CD8-positive, alpha-beta memory T cell (primary cell): ENCODE results near the gene RUNX3. TPM values are rescaled to one million over a fixed set of nuclear protein-coding genes. Genes with fewer than 3 reads are reported as not detected.
A peak's percentile ranks its signal among the peaks of the same experiment; 100 is the strongest.

Source experiments
- CTCF ChIA-PET: fragments of 350-600 bp; sonication (Branson Sonifier 250); formaldehyde crosslinking; loops from one replicate; lab custom pipeline; 2021; ENCODE audit warnings: antibody characterized with exemption; lab: Charles Lee
- POLR2A ChIA-PET: fragments of 350-600 bp; sonication (Branson Sonifier 250); formaldehyde crosslinking; loops from one replicate; lab custom pipeline; 2021; ENCODE audit warnings: antibody characterized with exemption; lab: Charles Lee
- DNase-seq, 5 donors: peaks; one replicate each; pipeline versions ENCODE4 v3.0.0 to v3.0.0-alpha.2; 2020 to 2022; ENCODE audit warnings: mixed read lengths in 1 of 5
- H3K27ac ChIP-seq: one replicate; pipeline ENCODE4 v1.7.0; 2013; ENCODE audit warnings: low read depth, mild to moderate bottlenecking, low read length, moderate library complexity
- H3K27me3 ChIP-seq: 2 replicates; pipeline ENCODE4 v1.7.0; 2013; ENCODE audit warnings: low read length, mild to moderate bottlenecking; ENCODE audit not compliant: insufficient read depth, poor library complexity, severe bottlenecking
- H3K36me3 ChIP-seq: 2 replicates; pipeline ENCODE4 v1.7.0; 2013; ENCODE audit warnings: mild to moderate bottlenecking, low read length, moderate library complexity; ENCODE audit not compliant: insufficient read depth
- H3K4me1 ChIP-seq: 2 replicates; pipeline ENCODE4 v1.7.0; 2013; ENCODE audit warnings: mild to moderate bottlenecking, low read length, moderate library complexity; ENCODE audit not compliant: insufficient read depth
- H3K4me3 ChIP-seq: 2 replicates; pipeline ENCODE4 v1.7.0; 2013; ENCODE audit warnings: mild to moderate bottlenecking, low read length
- H3K9me3 ChIP-seq: 2 replicates; pipeline ENCODE4 v1.7.0; 2013; ENCODE audit warnings: mild to moderate bottlenecking, low read length
- H3K27ac Mint-ChIP-seq, 8 donors: one replicate each; pipeline ENCODE4 v1.8.0; 2020 to 2021; ENCODE audit warnings: mixed read lengths in 8 of 8, mild to moderate bottlenecking in 6 of 8, inconsistent platforms in 3 of 8, moderate library complexity in 3 of 8
- H3K27me3 Mint-ChIP-seq, 2 donors: one replicate each; pipeline ENCODE4 v1.8.0; 2020 to 2021; ENCODE audit warnings: mixed read lengths in 2 of 2, mild to moderate bottlenecking in 1 of 2, moderate library complexity in 1 of 2
- H3K36me3 Mint-ChIP-seq, 3 donors: one replicate each; pipeline ENCODE4 v1.8.0; 2020 to 2021; ENCODE audit warnings: mixed read lengths in 3 of 3, inconsistent platforms in 1 of 3, mild to moderate bottlenecking in 1 of 3
- H3K4me1 Mint-ChIP-seq, 3 donors: one replicate each; pipeline ENCODE4 v1.8.0; 2020 to 2021; ENCODE audit warnings: mixed read lengths in 3 of 3, inconsistent platforms in 1 of 3, mild to moderate bottlenecking in 1 of 3
- H3K4me3 Mint-ChIP-seq, 7 donors: one replicate each; pipeline ENCODE4 v1.8.0; 2020 to 2021; ENCODE audit warnings: mixed read lengths in 7 of 7, mild to moderate bottlenecking in 6 of 7, moderate library complexity in 4 of 7, inconsistent platforms in 2 of 7
- H3K9me3 Mint-ChIP-seq, 5 donors: one replicate each; pipeline ENCODE4 v1.8.0; 2020 to 2022; ENCODE audit warnings: mixed read lengths in 5 of 5, mild to moderate bottlenecking in 3 of 5, moderate library complexity in 2 of 5, inconsistent platforms in 1 of 5
- polyA plus RNA-seq: library from polyadenylated mRNA; unstranded; fragments of 300-500 nt; fragmentation: Illumina TruSeq; gene quantifications from one replicate; pipeline ENCODE4 v1.2.3, GENCODE V29; 2021
- total RNA-seq, 2 experiments: library from RNA; stranded (reverse); gene quantifications; one replicate each; pipeline ENCODE4 v1.2.3, GENCODE V29; 2021

RUNX3 gene
- total and polyA plus RNA-seq, 3 experiments from 2014 or later = 107 to 241 (median 218) TPM

GRCh38 chr1:24902471-24902891 is 27.6 kb downstream of the RUNX3 start:
- no peak overlapping the region for H3K4me3 ChIP-seq
- H3K9me3 ChIP-seq = no peaks in the 10 kb centered on the region
- peak in 1 of 5 donors; percentile 1 for DNase-seq
- H3K27ac Mint-ChIP-seq = peak overlapping the region in 6 of 8 donors; percentile 34 to 89 (median 69)
- no peaks in the 10 kb centered on the region for H3K27me3 ChIP-seq
- POLR2A ChIA-PET = no interaction called here
- H3K27ac ChIP-seq = no peak overlapping the region
- peaks cover 1 to 78% (median 6%) of the 10 kb centered on the region in 3 donors for H3K36me3 Mint-ChIP-seq
- CTCF ChIA-PET = interaction anchor here (1.3 to 2.3 kb wide), 2 partner anchors 30 to 135 kb away, joined by 3 to 6 read pairs; no protein-coding TSS in a partner anchor
- H3K36me3 ChIP-seq = peaks cover 41% of the 10 kb centered on the region
- peaks cover 57% of the 10 kb centered on the region for H3K4me1 ChIP-seq
- H3K27me3 Mint-ChIP-seq = peaks cover 0 to 2% of the 10 kb centered on the region in 2 donors
- no peaks in the 10 kb centered on the region for H3K9me3 Mint-ChIP-seq
- peak overlapping the region in 2 of 7 donors; percentile 5 to 52 for H3K4me3 Mint-ChIP-seq
- peaks cover 46 to 91% (median 54%) of the 10 kb centered on the region in 3 donors for H3K4me1 Mint-ChIP-seq

- H3K27ac ChIP-seq = no peak overlapping the region
- Mint-ChIP-seq H3K4me3 (peak overlapping the region in 1 of 7 donors; percentile 25), H3K36me3 (peaks cover 0 to 73% (median 4%) of the 10 kb centered on the region in 3 donors), H3K9me3 (no peaks in the 10 kb centered on the region), H3K27ac (peak overlapping the region in 7 of 8 donors; percentile 21 to 95 (median 74)), H3K4me1 (peaks cover 43 to 85% (median 51%) of the 10 kb centered on the region in 3 donors), H3K27me3 (peaks cover 0 to 2% of the 10 kb centered on the region in 2 donors)
- peaks cover 36% of the 10 kb centered on the region for H3K36me3 ChIP-seq
- DNase-seq = peak in 2 of 5 donors; percentile 1 to 49
- no peaks in the 10 kb centered on the region for H3K27me3 ChIP-seq
- CTCF ChIA-PET = interaction anchor here (1.3 kb wide), 1 partner anchor 135 kb away, joined by 3 read pairs; no protein-coding TSS in a partner anchor
- no peaks in the 10 kb centered on the region for H3K9me3 ChIP-seq
- peaks cover 51% of the 10 kb centered on the region for H3K4me1 ChIP-seq
- POLR2A ChIA-PET = interaction anchor here (4.2 kb wide), 1 partner anchor 9 kb away, joined by 36 read pairs; no protein-coding TSS in a partner anchor
- no peak overlapping the region for H3K4me3 ChIP-seq
Measured at GRCh38 chr1:24901791-24902470, 28.1 kb downstream of the RUNX3 start.

- DNase-seq = peak in 1 of 5 donors; percentile 48
- Mint-ChIP-seq H3K36me3 (peaks cover 0 to 65% (median 4%) of the 10 kb centered on the region in 3 donors), H3K27ac (peak overlapping the region; percentile 21 to 95 (median 73)), H3K27me3 (peaks cover 0 to 3% of the 10 kb centered on the region in 2 donors), H3K4me1 (peaks cover 44 to 82% (median 52%) of the 10 kb centered on the region in 3 donors), H3K9me3 (no peaks in the 10 kb centered on the region), H3K4me3 (peak overlapping the region in 2 of 7 donors; percentile 25 to 81)
- no peaks in the 10 kb centered on the region for H3K9me3 ChIP-seq
- H3K36me3 ChIP-seq = peaks cover 28% of the 10 kb centered on the region
- ChIA-PET POLR2A (interaction anchor here (0.6 to 4.2 kb wide), 7 partner anchors 10 to 133 kb away, joined by 3 to 36 read pairs (median 3); partner anchors contain the start of gene RUNX3), CTCF (interaction anchor here (0.7 to 2.0 kb wide), 2 partner anchors 47 to 53 kb away, joined by 4 to 8 read pairs; no protein-coding TSS in a partner anchor)
- H3K4me3 ChIP-seq = no peak overlapping the region
- H3K27ac ChIP-seq = no peak overlapping the region
- peaks cover 44% of the 10 kb centered on the region for H3K4me1 ChIP-seq
- no peaks in the 10 kb centered on the region for H3K27me3 ChIP-seq
Measured at GRCh38 chr1:24900985-24901781, 28.9 kb downstream of the RUNX3 start.

- Histone ChIP-seq H3K27ac (no peak overlapping the region), H3K27me3 (no peaks in the 10 kb centered on the region), H3K9me3 (no peaks in the 10 kb centered on the region), H3K4me1 (peaks cover 38% of the 10 kb centered on the region), H3K4me3 (no peak overlapping the region), H3K36me3 (peaks cover 21% of the 10 kb centered on the region)
- Mint-ChIP-seq H3K27ac (peak overlapping the region in 6 of 8 donors; percentile 44 to 90 (median 82)), H3K27me3 (peaks cover 0 to 4% of the 10 kb centered on the region in 2 donors), H3K4me1 (peaks cover 47 to 80% (median 54%) of the 10 kb centered on the region in 3 donors), H3K36me3 (peaks cover 0 to 59% (median 4%) of the 10 kb centered on the region in 3 donors), H3K9me3 (no peaks in the 10 kb centered on the region), H3K4me3 (peak overlapping the region in 3 of 7 donors; percentile 0 to 56 (median 47))
- ChIA-PET POLR2A (interaction anchor here (0.6 to 4.2 kb wide), 7 partner anchors 11 to 134 kb away, joined by 3 to 36 read pairs (median 3); partner anchors contain the start of gene RUNX3), CTCF (interaction anchor here (0.7 to 2.0 kb wide), 2 partner anchors 48 to 53 kb away, joined by 4 to 8 read pairs; no protein-coding TSS in a partner anchor)
- DNase-seq = no peak
Measured at GRCh38 chr1:24900486-24900849, 29.6 kb downstream of the RUNX3 start.

GRCh38 chr1:24899581-24900485 is 30.2 kb downstream of the RUNX3 start:
- no peak for DNase-seq
- Histone ChIP-seq H3K27me3 (no peaks in the 10 kb centered on the region), H3K9me3 (no peaks in the 10 kb centered on the region), H3K4me3 (no peak overlapping the region), H3K4me1 (peaks cover 31% of the 10 kb centered on the region), H3K36me3 (peaks cover 16% of the 10 kb centered on the region), H3K27ac (no peak overlapping the region)
- ChIA-PET CTCF (interaction anchor here (0.7 to 4.7 kb wide), 5 partner anchors 11 to 201 kb away, joined by 3 to 39 read pairs (median 8); no protein-coding TSS in a partner anchor), POLR2A (interaction anchor here (0.6 to 4.2 kb wide), 6 partner anchors 12 to 134 kb away, joined by 3 to 36 read pairs (median 4); partner anchors contain the start of gene RUNX3)
- H3K36me3 Mint-ChIP-seq = peaks cover 0 to 53% (median 4%) of the 10 kb centered on the region in 3 donors
- H3K27ac Mint-ChIP-seq = peak overlapping the region; percentile 44 to 94 (median 86)
- H3K9me3 Mint-ChIP-seq = no peaks in the 10 kb centered on the region
- peaks cover 47 to 74% (median 53%) of the 10 kb centered on the region in 3 donors for H3K4me1 Mint-ChIP-seq
- peak overlapping the region in 6 of 7 donors; percentile 0 to 60 (median 36) for H3K4me3 Mint-ChIP-seq
- peaks cover 0 to 4% of the 10 kb centered on the region in 2 donors for H3K27me3 Mint-ChIP-seq

- ChIA-PET CTCF (interaction anchor here (0.7 to 4.7 kb wide), 10 partner anchors 12 to 202 kb away, joined by 3 to 39 read pairs (median 6); partner anchors contain the start of gene RUNX3), POLR2A (interaction anchor here (0.9 to 4.2 kb wide), 3 partner anchors 12 to 30 kb away, joined by 3 to 36 read pairs (median 17); partner anchors contain the start of gene RUNX3)
- no peak overlapping the region for H3K27ac ChIP-seq
- no peaks in the 10 kb centered on the region for H3K27me3 ChIP-seq
- Mint-ChIP-seq H3K27me3 (peaks cover 0 to 4% of the 10 kb centered on the region in 2 donors), H3K4me3 (peak overlapping the region in 3 of 7 donors; percentile 54 to 68 (median 60)), H3K27ac (peak overlapping the region; percentile 44 to 94 (median 86)), H3K36me3 (peaks cover 0 to 45% (median 4%) of the 10 kb centered on the region in 3 donors), H3K4me1 (peaks cover 47 to 69% (median 50%) of the 10 kb centered on the region in 3 donors), H3K9me3 (no peaks in the 10 kb centered on the region)
- H3K4me3 ChIP-seq = no peak overlapping the region
- H3K9me3 ChIP-seq = no peaks in the 10 kb centered on the region
- peaks cover 30% of the 10 kb centered on the region for H3K4me1 ChIP-seq
- DNase-seq = no peak
- peaks cover 9% of the 10 kb centered on the region for H3K36me3 ChIP-seq
Measured at GRCh38 chr1:24898909-24899439, 31.1 kb downstream of the RUNX3 start.
